Kidney (tissue), 14 donors: ENCODE measurements around the gene GNA14. TPM values are rescaled to one million over a fixed set of nuclear protein-coding genes. Genes with fewer than 3 reads are reported as not detected.
"Not testable (repeated sequence)": the region's sequence is repeated elsewhere in the genome, so short reads cannot be mapped to it uniquely, and the experiment has no call there.

Experiments
- DNase-seq, 5 donors: peaks; one replicate each; pipeline ENCODE4 v3.0.0-alpha.2; 2013 to 2020
- FAIRE-seq: peaks from 2 replicates; lab custom pipeline; 2012; peaks lifted over from hg19 to GRCh38; lab: Jason Lieb, UNC
- H3K27ac ChIP-seq, 2 donors: one replicate each; pipeline ENCODE4 v1.7.0; 2013; ENCODE audit warnings: low read depth in 2 of 2, low read length in 2 of 2, inconsistent platforms in 1 of 2
- H3K27me3 ChIP-seq: one replicate; pipeline ENCODE4 v1.7.1; 2013; ENCODE audit warnings: low read length, inconsistent platforms; ENCODE audit not compliant: control insufficient read depth, insufficient read depth
- H3K36me3 ChIP-seq, 3 donors: one replicate each; pipeline versions ENCODE4 v1.7.0 to v1.7.1; 2013; ENCODE audit warnings: low read length in 3 of 3, control low read depth in 1 of 3, inconsistent platforms in 1 of 3; ENCODE audit not compliant: insufficient read depth in 3 of 3, control insufficient read depth in 2 of 3
- H3K4me1 ChIP-seq, 3 donors: one replicate each; pipeline versions ENCODE4 v1.7.0 to v1.7.1; 2013; ENCODE audit warnings: low read length in 3 of 3, inconsistent platforms in 1 of 3, low read depth in 1 of 3; ENCODE audit not compliant: control insufficient read depth in 2 of 3, insufficient read depth in 2 of 3
- H3K4me3 ChIP-seq, 3 donors: one replicate each; pipeline versions ENCODE4 v1.7.0 to v1.8.1; 2013; ENCODE audit warnings: low read length in 3 of 3, control low read depth in 1 of 3, inconsistent platforms in 1 of 3
- H3K9ac ChIP-seq, 3 donors: one replicate each; pipeline versions ENCODE4 v1.7.0 to v1.7.1; 2013; ENCODE audit warnings: low read length in 3 of 3, control low read depth in 1 of 3, inconsistent platforms in 1 of 3
- H3K9me3 ChIP-seq, 3 donors: one replicate each; pipeline versions ENCODE4 v1.7.0 to v1.7.1; 2013; ENCODE audit warnings: low read length in 3 of 3, control low read depth in 1 of 3, inconsistent platforms in 1 of 3; ENCODE audit not compliant: control insufficient read depth in 2 of 3, insufficient read depth in 1 of 3
- intact Hi-C: fragments of 100-400 bp; cut with DNase I; formaldehyde crosslinking; loops from one replicate; pipeline ENCODE4 v1.11.1; 2022
- polyA plus RNA-seq: library from polyadenylated mRNA; stranded (reverse); fragments of 350-450 nt; fragmentation: Illumina TruSeq; extraction: RNeasy Lipid Tissue Mini Kit (QIAGEN cat#74804); gene quantifications from one replicate; pipeline ENCODE4 v1.2.3, GENCODE V29; 2014; ENCODE audit warnings: low read depth, low replicate concordance; ENCODE audit not compliant: insufficient read depth
- total RNA-seq: library from RNA; stranded (reverse); fragmentation: NEBNext Ultra II Directional; extraction: Animal tissue kit (Norgen Biotek cat#: 25700); gene quantifications from one replicate; pipeline ENCODE4 v1.2.1, GENCODE V29; 2021
- TF ChIP-seq, protein P1 (sequence below): IDR thresholded peaks from 3 replicates; pipeline ENCODE4 v1.5.1; 2012; ENCODE audit warnings: mild to moderate bottlenecking, moderate library complexity, borderline replicate concordance; ENCODE audit not compliant: insufficient read depth; ENCODE audit errors: extremely low read depth
- donor health status: control.
- donor health status: control.
- donor health status: control.
- donor health status: control.
- donor health status: control.
- donor health status: DM: yes; HTN: yes; CAD: no.
- donor health status: Normal renal cell carcinoma (clear cell type).

The GNA14 gene
- total and polyA plus RNA-seq, 2 donors from 2014 or later, result 6.5 to 10.4 TPM

DNA sequence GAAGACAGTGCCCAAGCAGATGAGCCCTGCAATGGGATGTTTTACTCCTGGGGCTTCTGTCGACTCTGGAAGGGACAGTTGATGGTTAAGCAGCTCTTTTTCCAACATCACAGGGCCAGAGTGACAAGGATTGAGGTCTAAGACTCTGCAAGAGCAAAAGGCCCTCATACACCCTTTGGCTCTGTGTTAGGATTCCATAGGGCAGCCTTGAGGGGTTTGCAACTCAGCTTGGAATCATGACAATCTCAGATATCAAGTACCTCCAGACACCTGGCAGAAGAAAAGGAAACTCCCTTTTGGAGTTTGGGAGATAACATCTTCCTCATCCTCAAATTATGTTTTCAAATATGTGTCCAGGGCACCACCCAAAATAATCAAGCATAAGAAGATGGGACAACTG lies 205.7 kb downstream of the GNA14 start:
- no peak for DNase-seq
- TF ChIP-seq, protein P1, sequence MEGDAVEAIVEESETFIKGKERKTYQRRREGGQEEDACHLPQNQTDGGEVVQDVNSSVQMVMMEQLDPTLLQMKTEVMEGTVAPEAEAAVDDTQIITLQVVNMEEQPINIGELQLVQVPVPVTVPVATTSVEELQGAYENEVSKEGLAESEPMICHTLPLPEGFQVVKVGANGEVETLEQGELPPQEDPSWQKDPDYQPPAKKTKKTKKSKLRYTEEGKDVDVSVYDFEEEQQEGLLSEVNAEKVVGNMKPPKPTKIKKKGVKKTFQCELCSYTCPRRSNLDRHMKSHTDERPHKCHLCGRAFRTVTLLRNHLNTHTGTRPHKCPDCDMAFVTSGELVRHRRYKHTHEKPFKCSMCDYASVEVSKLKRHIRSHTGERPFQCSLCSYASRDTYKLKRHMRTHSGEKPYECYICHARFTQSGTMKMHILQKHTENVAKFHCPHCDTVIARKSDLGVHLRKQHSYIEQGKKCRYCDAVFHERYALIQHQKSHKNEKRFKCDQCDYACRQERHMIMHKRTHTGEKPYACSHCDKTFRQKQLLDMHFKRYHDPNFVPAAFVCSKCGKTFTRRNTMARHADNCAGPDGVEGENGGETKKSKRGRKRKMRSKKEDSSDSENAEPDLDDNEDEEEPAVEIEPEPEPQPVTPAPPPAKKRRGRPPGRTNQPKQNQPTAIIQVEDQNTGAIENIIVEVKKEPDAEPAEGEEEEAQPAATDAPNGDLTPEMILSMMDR, result no peak

GRCh38 chr9:77441124-77441523 lies 207.0 kb downstream of the GNA14 start:
- DNase-seq, H3K4me3 ChIP-seq, H3K36me3 ChIP-seq, H3K27me3 ChIP-seq, H3K9ac ChIP-seq, intact Hi-C loops, FAIRE-seq, H3K27ac ChIP-seq, H3K4me1 ChIP-seq, H3K9me3 ChIP-seq: not testable (repeated sequence)

More for the DNA sequence above, 205.7 kb downstream of the GNA14 start:
- Histone ChIP-seq H3K9ac (no peak overlapping the region), H3K9me3 (no peaks in the 10 kb centered on the region), H3K27me3 (no peaks in the 10 kb centered on the region), H3K4me1 (no peaks in the 10 kb centered on the region), H3K27ac (no peak overlapping the region), H3K4me3 (no peak overlapping the region), H3K36me3 (no peaks in the 10 kb centered on the region)
- FAIRE-seq, result no peak
- intact Hi-C loops, result no loop called here

DNA sequence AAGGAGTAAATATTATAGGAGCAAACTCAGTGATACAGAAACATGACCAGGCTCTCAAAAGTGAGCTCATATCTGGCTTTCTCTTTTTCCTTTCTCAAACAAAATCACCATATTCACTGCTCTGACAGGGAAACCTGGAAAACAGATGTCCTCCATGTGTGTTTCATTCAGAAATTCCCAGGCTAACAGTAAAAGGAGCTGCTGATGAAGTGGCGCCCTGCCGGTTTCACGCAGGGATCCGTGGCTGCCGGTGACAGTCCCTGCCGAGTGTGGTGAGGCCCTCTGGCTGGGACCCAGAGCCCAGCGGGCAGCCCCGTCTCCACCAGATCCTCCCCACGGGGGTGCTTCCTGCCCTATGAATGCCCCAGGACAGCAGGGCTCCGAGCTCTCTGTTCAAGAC lies 208.1 kb downstream of the GNA14 start:
- Histone ChIP-seq H3K36me3 (no peaks in the 10 kb centered on the region), H3K27ac (no peak overlapping the region), H3K9me3 (no peaks in the 10 kb centered on the region), H3K4me1 (no peaks in the 10 kb centered on the region), H3K9ac (no peak overlapping the region), H3K4me3 (no peak overlapping the region), H3K27me3 (no peaks in the 10 kb centered on the region)
- intact Hi-C loops, result no loop called here
- TF ChIP-seq, protein P1, result no peak
- DNase-seq, result peak in 1 of 5 donors; percentile 29
- no peak for FAIRE-seq

- Histone ChIP-seq H3K9ac (no peak overlapping the region), H3K27ac (no peak overlapping the region), H3K9me3 (no peaks in the 10 kb centered on the region), H3K4me1 (no peaks in the 10 kb centered on the region), H3K27me3 (no peaks in the 10 kb centered on the region), H3K36me3 (no peaks in the 10 kb centered on the region), H3K4me3 (no peak overlapping the region)
- DNase-seq (no peak), FAIRE-seq (no peak)
- TF ChIP-seq, protein P1, result no peak
- intact Hi-C loops, result no loop called here
Observed at GRCh38 chr9:77438653-77439052, 209.5 kb downstream of the GNA14 start.
